NCI-H226 (cell line): ENCODE data around the gene CLEC7A.
A peak's percentile ranks its signal among the peaks of the same experiment; 100 is the strongest.

ENCODE experiments used
- DNase-seq: peaks from one replicate; pipeline ENCODE4 v3.0.0-alpha.2; 2015

The CLEC7A gene

GRCh38 chr12:10088955-10089900 lies 40.8 kb downstream of the CLEC7A start:
- DNase-seq: no peak

- DNase-seq: no peak
These were observed 42.0 kb downstream of the CLEC7A start for GRCh38 chr12:10088031-10088430.

GRCh38 chr12:10086387-10086786 lies 43.6 kb downstream of the CLEC7A start:
- no peak for DNase-seq

- DNase-seq: no peak
These were observed 45.3 kb downstream of the CLEC7A start for GRCh38 chr12:10084733-10085132.

- peak; percentile 60 for DNase-seq
These were observed 47.7 kb downstream of the CLEC7A start for GRCh38 chr12:10082117-10082874.

- DNase-seq: no peak
These were observed 54.5 kb downstream of the CLEC7A start for GRCh38 chr12:10075451-10075850.

GRCh38 chr12:10073261-10073660 lies 56.7 kb downstream of the CLEC7A start:
- DNase-seq: no peak

GRCh38 chr12:10072131-10072530 lies 57.9 kb downstream of the CLEC7A start:
- no peak for DNase-seq

GRCh38 chr12:10070380-10070779 lies 59.6 kb downstream of the CLEC7A start:
- DNase-seq: no peak

GRCh38 chr12:10069976-10070375 lies 60.0 kb downstream of the CLEC7A start:
- no peak for DNase-seq

- no peak for DNase-seq
These were observed 60.9 kb downstream of the CLEC7A start for GRCh38 chr12:10069099-10069498.

- DNase-seq: no peak
These were observed 61.4 kb downstream of the CLEC7A start for GRCh38 chr12:10068644-10069043.

GRCh38 chr12:10067942-10068341 lies 62.1 kb downstream of the CLEC7A start:
- DNase-seq: no peak

- no peak for DNase-seq
These were observed 62.7 kb downstream of the CLEC7A start for GRCh38 chr12:10067264-10067663.
